Measurements from ENCODE around the gene ANKRD33B.

Gene ANKRD33B

GRCh38 chr5:10664180-10664769 lies 100.4 kb downstream of the ANKRD33B start:
- peak; percentile 48 for DNase-seq

GRCh38 chr5:10665799-10666198 lies 101.9 kb downstream of the ANKRD33B start:
- DNase-seq, result no peak

DNA sequence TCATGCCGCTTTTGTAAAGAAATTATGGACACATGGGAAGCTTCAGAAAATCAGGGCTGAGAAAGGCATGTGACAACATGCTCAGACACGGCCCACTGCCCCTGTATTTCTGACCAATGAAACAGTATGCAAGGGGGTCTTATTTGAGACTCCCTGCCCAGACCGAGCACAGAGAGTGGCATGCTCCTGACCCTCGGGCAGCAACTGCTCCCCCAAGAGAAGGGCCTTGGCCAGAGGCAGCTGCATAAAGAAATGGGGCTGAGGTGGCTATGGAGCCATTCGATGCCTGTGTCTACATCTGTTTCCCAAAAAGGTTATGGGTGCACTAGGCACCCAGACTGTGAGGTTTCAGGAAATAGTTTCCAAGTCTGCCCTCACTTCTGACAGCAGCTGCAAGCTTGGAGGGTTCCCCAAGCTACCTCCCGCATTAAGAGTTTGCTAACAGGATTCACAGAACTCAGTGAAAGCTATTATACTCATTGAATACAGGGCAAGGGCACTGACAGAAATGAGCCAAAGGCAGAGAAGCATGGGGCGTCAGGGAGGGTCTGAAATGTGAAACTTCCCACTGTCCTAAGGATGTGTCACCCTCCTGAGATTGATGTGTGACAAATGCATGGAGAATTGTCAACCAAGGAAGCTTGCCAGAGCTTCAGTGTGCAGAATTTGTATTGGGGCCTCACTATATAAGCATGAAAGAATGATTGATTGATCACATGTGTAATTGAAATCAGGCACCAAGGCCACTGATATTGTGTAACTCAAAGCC lies 102.8 kb downstream of the ANKRD33B start:
- DNase-seq, result no peak

GRCh38 chr5:10667431-10668057 lies 103.7 kb downstream of the ANKRD33B start:
- DNase-seq, result no peak

GRCh38 chr5:10668697-10669096 lies 104.8 kb downstream of the ANKRD33B start:
- no peak for DNase-seq

- no peak for DNase-seq
These were observed 106.1 kb downstream of the ANKRD33B start for GRCh38 chr5:10669983-10670382.

- no peak for DNase-seq
These were observed 107.5 kb downstream of the ANKRD33B start for GRCh38 chr5:10671041-10672008.

DNA sequence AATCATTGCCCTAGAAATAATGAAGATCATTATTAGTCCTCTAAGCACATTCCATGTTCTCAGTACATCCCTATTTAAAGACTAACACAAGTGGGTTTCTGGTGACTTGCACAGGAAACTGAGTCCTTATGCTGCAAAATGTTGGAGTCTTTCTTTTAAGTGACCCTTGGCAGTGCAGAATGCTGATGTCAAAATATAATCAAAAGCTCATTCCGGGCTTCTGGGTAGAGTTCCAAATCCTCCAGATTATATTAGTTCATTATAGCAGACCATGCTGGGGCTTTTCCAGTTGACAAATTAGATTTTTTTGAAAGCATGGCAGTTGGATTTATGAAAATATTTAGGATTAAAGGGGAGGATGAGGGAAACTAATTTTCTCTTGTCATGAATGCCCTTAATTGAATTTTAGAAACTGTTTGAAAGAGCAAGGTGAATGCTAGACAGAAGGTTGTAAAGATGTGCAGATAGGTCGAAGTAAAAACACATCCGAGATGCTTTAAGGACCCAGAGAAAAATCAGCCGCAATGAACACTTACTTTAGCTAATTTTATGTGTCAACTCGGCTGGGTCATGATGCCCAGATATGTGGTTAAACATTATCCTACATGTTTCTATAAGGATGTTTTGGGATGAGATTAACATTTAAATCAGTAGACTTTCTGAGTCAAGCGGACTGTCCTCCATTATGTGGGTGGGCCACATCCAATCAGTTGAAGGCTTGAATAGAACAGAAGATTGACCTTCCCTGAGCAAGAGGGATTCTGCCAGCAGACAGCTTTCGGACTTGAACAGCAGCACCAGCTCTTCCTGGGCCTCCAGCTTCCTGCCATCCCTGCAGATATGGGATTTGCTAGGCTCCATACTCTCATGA lies 108.5 kb downstream of the ANKRD33B start:
- no peak for DNase-seq

DNA sequence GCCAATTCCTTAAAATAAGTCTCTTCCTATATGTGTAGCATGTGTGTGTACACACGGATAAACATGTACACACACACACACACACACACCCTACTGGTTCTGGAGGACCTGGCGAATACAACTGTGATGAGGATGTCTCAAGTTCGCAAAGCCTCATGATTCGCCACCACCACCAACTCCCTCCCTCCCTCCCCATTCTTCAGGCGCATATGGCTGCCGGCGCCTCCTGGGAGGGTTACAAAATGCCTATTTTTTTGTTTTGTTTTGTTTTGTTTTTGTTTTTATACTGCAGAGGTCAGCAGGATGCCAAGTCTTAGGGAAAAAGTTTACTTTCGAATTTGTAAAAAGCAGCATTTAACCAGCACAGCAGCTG lies 109.1 kb downstream of the ANKRD33B start:
- no peak for DNase-seq

DNA sequence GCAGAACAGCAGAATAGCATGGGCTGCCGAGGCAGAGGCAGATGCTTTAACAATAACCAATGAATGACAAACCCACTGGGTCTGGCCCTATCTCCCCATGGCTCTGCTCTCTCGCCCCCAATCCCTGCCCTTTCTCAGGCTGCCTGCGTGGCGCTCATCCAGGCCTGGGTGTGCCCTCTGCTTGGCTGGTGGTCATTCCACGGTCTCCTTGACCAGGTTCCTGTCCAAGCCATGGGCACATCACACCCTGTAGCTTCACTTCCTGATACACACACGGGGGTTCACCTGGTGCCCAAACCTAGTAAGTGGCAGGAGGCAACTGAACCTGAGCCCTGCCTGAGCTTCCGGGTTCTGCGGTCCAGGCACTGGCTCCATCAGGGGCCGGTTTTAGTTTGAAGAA lies 109.5 kb downstream of the ANKRD33B start:
- no peak for DNase-seq

DNA sequence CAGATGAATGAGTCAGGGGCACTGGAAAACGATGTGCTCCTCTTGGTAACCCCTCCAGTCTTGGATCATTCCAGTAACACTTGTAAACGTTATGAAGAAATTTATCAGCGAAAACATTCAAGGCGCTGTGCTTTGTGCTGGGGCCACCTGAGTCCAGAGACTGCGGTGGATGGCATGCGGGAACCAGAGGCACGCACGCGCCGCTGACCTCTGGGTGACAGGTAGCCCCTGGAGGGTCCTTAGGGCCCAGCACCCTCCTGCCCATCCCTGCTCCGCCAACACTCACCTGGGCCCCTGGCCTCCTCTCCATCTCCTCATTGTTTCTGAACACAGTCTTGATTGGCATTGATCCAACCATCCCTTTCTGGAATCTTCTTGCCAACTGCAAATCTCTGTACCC lies 110.2 kb downstream of the ANKRD33B start:
- DNase-seq, result no peak

DNA sequence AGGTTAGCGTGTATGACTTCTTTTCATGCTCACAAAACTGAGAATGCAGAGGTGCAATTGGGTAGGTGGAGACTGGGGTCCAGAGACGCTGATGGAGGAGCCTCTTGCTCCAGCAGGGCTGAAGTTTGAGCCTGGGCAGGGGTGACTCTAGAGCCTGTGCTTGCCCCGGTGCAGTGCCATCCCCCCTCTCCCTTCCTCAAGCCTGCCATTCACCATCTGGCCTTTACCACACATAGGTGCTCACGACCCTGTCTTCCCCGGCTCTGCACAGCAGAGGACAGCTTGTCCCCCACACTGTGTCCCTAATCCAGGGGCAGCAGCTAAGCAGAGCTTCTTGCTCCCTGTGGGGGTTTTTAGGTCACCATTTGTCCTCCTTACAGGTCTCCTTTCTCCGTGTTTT lies 110.7 kb downstream of the ANKRD33B start:
- no peak for DNase-seq

DNA sequence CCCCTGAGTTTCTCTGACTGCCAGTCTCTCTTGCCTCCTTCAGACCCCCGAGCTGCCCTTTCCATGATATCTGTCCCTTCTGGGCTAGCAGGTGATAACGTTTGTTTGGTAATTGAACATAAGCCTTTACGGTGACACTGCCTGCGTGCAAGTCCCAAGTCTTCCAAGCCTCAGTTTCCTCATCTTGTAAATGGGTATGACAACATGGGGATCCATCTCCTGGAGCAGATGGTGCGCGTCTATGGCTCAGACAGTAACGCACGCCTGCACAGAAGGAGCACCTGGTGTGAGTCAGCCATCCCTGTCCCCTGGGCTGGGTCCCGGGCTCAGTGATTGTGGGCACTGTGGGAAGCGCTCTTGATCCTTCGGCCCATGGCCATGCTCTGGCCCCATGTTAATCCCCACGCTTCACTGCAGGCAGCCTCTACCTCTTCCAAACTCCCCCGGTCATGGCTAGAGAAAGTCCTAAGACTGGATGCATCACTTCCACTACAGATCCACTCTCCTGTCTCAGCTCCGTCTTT lies 111.4 kb downstream of the ANKRD33B start:
- no peak for DNase-seq

DNA sequence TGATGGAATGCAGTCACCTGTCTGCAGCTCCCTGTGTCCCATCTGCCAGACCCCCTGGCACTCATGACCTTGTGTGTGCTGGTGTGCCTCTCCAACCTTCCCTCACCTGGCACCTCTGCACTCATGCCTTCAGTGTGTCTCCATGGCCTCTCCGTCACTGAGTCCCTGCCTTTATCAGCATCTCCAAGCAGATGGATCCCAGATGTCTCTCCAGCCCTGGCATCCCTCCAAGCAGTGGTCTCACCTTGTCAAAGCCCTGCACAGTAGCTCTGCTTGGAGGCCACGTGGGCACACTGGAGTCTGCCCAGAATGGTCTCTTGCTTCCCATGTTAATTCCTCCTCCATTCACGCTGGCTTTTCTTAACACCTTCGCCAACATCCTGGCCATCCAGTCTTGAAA lies 112.4 kb downstream of the ANKRD33B start:
- DNase-seq, result peak; percentile 15

DNA sequence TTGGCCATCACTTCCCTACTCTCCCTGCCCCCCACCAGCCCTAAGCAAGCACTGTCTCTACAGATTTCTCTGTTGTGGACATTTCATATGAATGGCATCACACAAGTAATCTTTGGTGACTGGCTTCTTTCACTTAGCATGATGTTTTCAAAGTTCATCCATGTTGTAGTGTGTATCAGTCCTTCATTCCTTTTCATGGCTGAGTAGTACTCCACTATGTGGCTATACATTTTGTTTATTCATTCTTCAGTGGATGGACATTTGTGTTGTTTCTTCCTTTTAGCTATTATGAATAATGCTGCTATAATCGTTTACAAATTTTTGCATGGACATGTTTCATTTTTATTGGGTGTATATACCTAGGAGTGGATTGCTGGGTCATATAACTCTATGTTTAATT lies 113.1 kb downstream of the ANKRD33B start:
- DNase-seq, result no peak

DNA sequence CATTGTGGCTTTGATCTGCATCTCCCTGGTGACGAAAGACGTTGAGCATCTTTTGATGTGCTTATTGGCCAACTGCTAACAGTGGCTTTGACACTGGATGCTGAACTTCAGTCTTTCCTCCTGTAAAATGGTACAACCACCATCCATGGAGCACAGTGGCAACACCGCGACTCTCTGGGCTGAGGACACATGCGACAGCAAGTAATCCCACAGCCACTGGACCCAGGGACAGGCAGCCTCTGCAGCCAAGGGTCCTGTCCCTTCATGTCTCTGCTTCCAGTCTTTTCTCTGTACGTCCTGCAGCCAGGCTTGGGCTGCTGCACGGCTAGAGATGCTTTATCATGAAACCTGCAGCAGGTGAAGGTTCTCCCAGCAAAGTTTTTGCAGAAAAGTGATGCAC lies 113.7 kb downstream of the ANKRD33B start:
- DNase-seq, result no peak

GRCh38 chr5:10678244-10678643 lies 114.4 kb downstream of the ANKRD33B start:
- DNase-seq, result no peak

DNA sequence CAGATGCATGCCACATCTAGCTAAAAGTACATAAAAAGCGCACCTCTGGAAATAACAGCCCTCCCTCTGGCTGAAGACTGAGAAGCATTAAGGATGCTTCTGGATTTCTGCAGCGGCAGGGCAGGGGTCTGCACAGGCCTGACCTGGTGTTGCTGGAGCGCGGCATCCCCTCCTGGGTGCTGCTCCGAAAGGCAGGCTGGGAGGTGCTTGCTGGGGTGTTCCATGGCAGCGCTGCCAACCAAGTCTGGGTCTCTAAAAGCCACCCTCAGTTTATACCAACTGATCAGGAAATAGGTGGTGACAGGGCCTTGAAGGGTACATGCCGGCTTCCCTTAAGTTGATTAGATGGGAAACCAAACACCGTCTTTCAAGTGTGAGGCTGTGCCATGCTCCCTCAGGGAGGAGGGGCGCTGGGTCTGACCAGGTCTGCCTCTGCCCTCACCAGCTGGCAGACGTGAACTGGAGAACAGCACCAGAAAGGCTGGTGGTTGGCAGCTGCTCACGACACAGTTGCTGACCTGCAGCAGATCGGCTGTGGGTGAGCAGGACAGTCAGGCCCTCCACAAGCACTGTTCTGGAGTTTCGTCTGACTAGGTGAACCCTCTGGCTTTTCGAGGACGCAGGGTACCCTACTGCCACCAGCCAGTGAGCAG lies 115.6 kb downstream of the ANKRD33B start:
- DNase-seq, result no peak

DNA sequence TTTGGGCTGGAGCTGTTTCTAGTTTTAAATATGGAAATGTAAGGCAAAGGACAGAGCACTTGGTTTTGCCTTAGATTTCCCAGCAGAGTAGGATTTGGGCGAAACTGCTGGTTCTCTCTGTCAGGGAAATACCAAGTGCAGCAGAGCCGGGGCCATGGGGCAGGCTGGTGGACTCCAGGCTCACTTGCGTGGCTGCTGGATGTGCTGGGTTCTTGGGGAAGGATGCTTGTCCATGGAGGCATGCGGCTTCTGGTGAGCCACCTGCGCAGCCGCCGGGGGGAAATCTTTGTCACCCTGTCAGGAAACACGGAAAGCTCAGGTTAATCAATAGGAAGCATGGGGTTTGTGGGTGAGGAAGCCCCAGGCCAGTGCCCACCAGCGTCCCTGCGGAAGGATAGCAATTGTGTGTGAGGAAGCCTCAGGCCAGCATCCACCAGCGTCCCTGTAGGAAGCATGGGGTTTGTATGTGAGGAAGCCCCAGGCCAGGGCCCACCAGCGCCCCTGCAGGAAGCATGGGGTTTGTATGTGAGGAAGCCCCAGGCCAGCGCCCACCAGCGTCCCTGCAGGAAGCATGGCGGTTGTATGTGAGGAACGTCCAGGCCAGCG lies 117.1 kb downstream of the ANKRD33B start:
- no peak for DNase-seq

GRCh38 chr5:10681731-10682679 lies 118.1 kb downstream of the ANKRD33B start:
- DNase-seq, result no peak
